ENCODE measurements around the gene ITGB3.

DNA sequence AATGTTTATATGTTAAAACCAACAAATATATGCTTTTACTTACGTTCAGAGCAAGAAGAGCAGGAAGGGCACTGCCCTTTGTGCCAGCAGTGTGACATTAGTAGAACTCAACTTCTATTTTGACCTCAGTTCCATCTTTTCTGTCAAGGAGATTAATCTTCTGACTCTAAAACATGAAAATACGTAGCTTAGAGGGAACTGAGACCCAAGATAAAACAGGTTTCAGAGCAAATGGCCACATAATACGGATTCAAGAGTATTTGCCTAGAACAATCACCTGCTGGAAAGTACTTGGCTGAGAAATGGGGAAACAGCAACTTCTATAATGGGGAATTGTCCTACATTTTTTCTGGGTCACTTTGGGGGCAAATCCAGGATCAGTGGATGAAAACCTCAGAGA lies 22.3 kb upstream of the ITGB3 start:
- no peak for TF ChIP-seq EP300 (IDR thresholded peaks at IDR 0.05)
- TF ChIP-seq, protein P1, sequence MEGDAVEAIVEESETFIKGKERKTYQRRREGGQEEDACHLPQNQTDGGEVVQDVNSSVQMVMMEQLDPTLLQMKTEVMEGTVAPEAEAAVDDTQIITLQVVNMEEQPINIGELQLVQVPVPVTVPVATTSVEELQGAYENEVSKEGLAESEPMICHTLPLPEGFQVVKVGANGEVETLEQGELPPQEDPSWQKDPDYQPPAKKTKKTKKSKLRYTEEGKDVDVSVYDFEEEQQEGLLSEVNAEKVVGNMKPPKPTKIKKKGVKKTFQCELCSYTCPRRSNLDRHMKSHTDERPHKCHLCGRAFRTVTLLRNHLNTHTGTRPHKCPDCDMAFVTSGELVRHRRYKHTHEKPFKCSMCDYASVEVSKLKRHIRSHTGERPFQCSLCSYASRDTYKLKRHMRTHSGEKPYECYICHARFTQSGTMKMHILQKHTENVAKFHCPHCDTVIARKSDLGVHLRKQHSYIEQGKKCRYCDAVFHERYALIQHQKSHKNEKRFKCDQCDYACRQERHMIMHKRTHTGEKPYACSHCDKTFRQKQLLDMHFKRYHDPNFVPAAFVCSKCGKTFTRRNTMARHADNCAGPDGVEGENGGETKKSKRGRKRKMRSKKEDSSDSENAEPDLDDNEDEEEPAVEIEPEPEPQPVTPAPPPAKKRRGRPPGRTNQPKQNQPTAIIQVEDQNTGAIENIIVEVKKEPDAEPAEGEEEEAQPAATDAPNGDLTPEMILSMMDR (IDR thresholded peaks at IDR 0.05): no peak

All from sigmoid colon (tissue), 4 donors.